Subcutaneous abdominal adipose tissue (tissue), 5 donors: ENCODE measurements around the gene ATP9B.
"Not testable (repeated sequence)": the region's sequence is repeated elsewhere in the genome, so short reads cannot be mapped to it uniquely, and the experiment has no call there.

Experiments used
- H3K27ac ChIP-seq: one replicate; pipeline ENCODE4 v1.7.0; 2013; ENCODE audit warnings: low read depth, mild to moderate bottlenecking, inconsistent platforms, low read length, moderate library complexity
- H3K27me3 ChIP-seq, 5 donors: one replicate each; pipeline ENCODE4 v1.7.0; 2013; ENCODE audit warnings: low read length in 5 of 5, inconsistent platforms in 1 of 5; ENCODE audit not compliant: control insufficient read depth in 5 of 5, insufficient read depth in 4 of 5
- H3K36me3 ChIP-seq, 5 donors: one replicate each; pipeline ENCODE4 v1.7.0; 2013; ENCODE audit warnings: low read length in 5 of 5; ENCODE audit not compliant: control insufficient read depth in 5 of 5, insufficient read depth in 5 of 5
- H3K4me1 ChIP-seq, 5 donors: one replicate each; pipeline ENCODE4 v1.7.0; 2013; ENCODE audit warnings: low read length in 5 of 5, mild to moderate bottlenecking in 3 of 5, moderate library complexity in 1 of 5; ENCODE audit not compliant: control insufficient read depth in 5 of 5, insufficient read depth in 5 of 5
- H3K4me3 ChIP-seq, 5 donors: one replicate each; pipeline ENCODE4 v1.7.0; 2013; ENCODE audit warnings: low read length in 5 of 5, low read depth in 1 of 5
- H3K9ac ChIP-seq, 5 donors: one replicate each; pipeline ENCODE4 v1.7.0; 2013; ENCODE audit warnings: low read length in 5 of 5, mild to moderate bottlenecking in 4 of 5, moderate library complexity in 3 of 5
- H3K9me3 ChIP-seq, 5 donors: one replicate each; pipeline ENCODE4 v1.7.0; 2013; ENCODE audit warnings: low read length in 5 of 5; ENCODE audit not compliant: control insufficient read depth in 5 of 5
- donor health status: healthy.
- donor health status: healthy.
- donor health status: healthy.
- donor health status: healthy.
- donor health status: healthy.

ATP9B gene

DNA sequence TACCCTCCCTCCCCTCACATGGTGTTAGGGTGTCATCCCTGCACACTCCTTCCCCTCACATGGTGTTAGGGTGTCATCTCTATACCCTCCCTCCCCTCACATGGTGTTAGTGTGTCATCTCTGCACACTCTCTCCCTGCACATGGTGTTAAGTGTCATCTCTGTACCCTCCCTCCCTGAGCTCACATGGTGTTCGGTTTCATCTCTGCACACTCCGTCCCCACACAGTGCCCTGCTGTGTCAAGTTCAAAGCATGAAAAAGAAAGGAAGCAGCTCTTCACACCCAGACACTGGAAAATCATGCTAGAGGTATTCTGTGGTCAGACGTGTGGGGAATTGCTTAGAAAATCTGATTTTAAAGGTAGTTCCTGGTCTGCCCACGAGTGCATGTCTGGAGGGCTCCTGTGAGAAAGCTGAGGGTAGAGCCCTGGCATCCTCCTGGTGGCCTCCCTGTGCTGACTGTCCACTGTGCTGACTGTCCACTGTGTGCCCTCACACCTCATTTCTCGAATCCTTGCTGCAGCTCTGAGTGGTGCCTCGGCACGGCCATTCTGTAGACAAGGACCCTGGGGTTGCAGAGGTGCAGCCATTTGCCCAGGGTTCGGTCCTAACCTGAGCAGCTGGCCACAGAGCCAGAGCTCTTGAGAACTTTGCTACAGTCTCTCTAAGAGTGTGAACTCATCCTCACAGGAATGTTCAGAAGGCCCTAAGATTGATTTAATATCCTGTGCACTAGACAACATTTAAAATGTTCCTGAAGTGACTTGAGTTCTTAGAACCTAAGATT lies 257.4 kb downstream of the ATP9B start:
- Histone ChIP-seq H3K36me3 (peaks cover 9 to 45% (median 30%) of the 10 kb centered on the region in 5 donors), H3K27me3 (no peaks in the 10 kb centered on the region), H3K4me3 (no peak overlapping the region), H3K9ac (no peak overlapping the region), H3K4me1 (peaks cover 0 to 10% (median 8%) of the 10 kb centered on the region in 5 donors), H3K9me3 (no peaks in the 10 kb centered on the region), H3K27ac (no peak overlapping the region)

DNA sequence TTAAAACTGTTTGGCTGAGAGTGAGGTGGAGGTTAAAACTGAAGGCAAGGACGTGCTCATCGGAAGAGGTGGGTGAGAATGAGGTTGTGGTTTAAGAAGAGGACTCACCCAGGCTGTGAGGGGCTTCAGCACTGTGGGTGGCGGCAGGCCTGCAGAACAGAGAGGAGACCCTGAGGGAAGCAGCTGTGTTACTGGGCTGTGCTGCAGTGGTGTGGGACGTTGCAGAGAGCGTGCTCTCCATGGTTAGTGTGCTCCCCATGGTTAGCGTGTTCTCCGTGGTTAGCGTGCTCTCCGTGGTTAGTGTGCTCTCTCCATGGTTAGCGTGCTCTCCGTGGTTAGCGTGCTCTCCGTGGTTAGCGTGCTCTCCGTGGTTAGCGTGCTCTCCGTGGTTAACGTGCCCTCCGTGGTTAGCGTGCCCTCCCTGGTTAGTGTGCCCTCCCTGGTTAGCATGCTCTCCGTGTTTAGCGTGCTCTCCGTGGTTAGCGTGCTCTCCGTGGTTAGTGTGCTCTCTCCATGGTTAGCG lies 258.1 kb downstream of the ATP9B start:
- Histone ChIP-seq H3K27ac (no peak overlapping the region), H3K9ac (no peak overlapping the region), H3K27me3 (no peaks in the 10 kb centered on the region), H3K4me3 (no peak overlapping the region), H3K4me1 (peaks cover 0 to 3% (median 1%) of the 10 kb centered on the region in 5 donors), H3K36me3 (peaks cover 10 to 45% (median 30%) of the 10 kb centered on the region in 5 donors), H3K9me3 (no peaks in the 10 kb centered on the region)

DNA sequence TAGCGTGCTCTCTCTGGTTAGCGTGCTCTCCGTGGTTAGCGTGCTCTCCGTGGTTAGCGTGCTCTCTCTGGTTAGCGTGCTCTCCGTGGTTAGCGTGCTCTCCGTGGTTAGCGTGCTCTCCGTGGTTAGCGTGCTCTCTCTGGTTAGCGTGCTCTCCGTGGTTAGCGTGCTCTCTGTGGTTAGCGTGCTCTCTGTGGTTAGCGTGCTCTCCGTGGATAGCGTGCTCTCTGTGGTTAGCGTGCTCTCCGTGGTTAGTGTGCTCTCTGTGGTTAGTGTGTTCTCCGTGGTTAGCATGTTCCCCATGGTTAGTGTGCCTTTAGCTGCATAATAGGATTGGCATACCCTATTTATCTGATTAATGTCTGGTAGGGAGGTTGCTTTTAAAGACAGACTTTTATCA lies 258.7 kb downstream of the ATP9B start:
- peaks cover 10 to 50% (median 36%) of the 10 kb centered on the region in 5 donors for H3K36me3 ChIP-seq
- H3K4me1 ChIP-seq, H3K9me3 ChIP-seq, H3K27me3 ChIP-seq, H3K27ac ChIP-seq, H3K9ac ChIP-seq, H3K4me3 ChIP-seq: not testable (repeated sequence)

DNA sequence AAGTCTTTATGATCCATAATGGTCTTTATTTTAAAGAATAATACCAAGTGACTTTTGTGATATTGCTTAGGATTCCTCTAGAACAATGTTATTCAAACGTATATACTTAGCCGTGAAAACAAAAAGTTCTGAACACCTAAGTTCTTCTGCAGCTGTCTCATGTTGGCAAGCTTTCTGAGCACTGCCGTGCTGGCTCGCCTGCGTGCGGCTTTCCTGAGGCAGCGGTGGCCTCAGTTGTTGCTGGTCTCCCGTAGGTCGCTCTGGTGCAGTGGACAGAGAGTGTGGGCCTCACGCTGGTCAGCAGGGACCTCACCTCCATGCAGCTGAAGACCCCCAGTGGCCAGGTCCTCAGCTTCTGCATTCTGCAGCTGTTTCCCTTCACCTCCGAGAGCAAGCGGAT lies 259.7 kb downstream of the ATP9B start:
- Histone ChIP-seq H3K27me3 (no peaks in the 10 kb centered on the region), H3K36me3 (peaks cover 10 to 56% (median 41%) of the 10 kb centered on the region in 5 donors), H3K9me3 (no peaks in the 10 kb centered on the region), H3K27ac (no peak overlapping the region), H3K4me3 (no peak overlapping the region), H3K4me1 (no peaks in the 10 kb centered on the region), H3K9ac (no peak overlapping the region)

DNA sequence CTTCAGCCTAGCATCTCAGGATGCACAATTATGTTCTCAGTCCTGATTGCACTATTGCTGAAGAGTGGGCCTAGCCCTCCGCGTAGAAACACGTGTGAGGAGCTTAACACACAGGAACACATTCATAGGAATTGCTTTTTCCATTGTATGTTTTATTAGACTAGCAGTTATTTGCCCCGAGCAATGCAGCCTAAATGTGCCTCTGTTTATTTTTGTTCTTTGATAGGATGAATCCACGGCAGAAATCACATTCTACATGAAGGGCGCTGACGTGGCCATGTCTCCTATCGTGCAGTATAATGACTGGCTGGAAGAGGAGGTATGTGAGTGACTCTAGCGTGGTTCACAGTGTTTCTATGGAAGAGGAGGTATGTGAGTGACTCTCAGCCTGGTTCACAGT lies 260.6 kb downstream of the ATP9B start:
- Histone ChIP-seq H3K4me1 (no peaks in the 10 kb centered on the region), H3K4me3 (no peak overlapping the region), H3K9ac (no peak overlapping the region), H3K27me3 (no peaks in the 10 kb centered on the region), H3K36me3 (peaks cover 10 to 57% (median 44%) of the 10 kb centered on the region in 5 donors), H3K27ac (no peak overlapping the region), H3K9me3 (no peaks in the 10 kb centered on the region)

DNA sequence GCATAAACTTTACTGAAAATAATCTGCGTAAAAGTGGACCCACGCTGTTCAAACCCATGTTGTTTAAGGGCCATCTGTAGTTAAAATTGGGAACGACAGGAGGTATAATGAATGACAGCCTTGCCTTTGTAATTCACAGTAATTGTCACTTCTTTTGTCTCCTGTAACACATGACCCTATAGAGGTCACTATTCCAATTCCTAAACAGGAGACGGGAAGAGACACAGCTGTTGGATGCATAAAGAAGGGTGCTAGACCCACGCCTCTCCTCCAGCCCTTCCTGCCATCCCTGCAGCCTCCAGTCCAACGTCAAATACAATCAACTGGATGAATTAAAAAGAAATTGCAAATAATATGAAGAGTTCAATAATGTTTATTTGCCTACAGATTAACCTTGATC lies 263.5 kb downstream of the ATP9B start:
- peaks cover 10 to 71% (median 56%) of the 10 kb centered on the region in 5 donors for H3K36me3 ChIP-seq
- no peaks in the 10 kb centered on the region for H3K9me3 ChIP-seq
- H3K4me1 ChIP-seq: peaks cover 0 to 15% (median 0%) of the 10 kb centered on the region in 5 donors

DNA sequence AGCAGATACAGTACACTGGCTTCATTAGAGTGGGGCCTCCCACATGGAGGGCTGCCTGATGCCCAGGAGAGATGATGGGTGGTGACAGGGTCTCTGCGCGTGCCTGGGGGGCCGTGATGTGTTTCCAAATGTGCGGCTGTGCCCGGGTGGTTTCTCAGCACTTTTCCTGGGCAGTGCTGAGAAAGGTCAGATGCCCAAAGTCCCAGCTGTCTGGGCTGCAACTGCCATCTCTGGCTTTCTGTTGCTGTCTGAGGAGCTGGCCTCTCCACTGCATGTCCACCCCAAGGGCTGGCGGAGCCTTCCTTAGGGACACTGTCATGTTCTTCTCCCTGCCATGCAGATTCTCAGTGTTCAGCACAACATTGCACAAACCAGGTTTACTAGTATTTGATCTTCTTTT lies 263.9 kb downstream of the ATP9B start:
- no peak overlapping the region for H3K27ac ChIP-seq
- H3K9me3 ChIP-seq: no peaks in the 10 kb centered on the region
- no peak overlapping the region for H3K9ac ChIP-seq
- no peak overlapping the region for H3K4me3 ChIP-seq
- H3K4me1 ChIP-seq: peaks cover 0 to 15% (median 0%) of the 10 kb centered on the region in 5 donors
- peaks cover 10 to 75% (median 60%) of the 10 kb centered on the region in 5 donors for H3K36me3 ChIP-seq
- H3K27me3 ChIP-seq: no peaks in the 10 kb centered on the region

More for the DNA sequence above, 263.5 kb downstream of the ATP9B start:
- Histone ChIP-seq H3K27me3 (no peaks in the 10 kb centered on the region), H3K4me3 (no peak overlapping the region), H3K27ac (no peak overlapping the region), H3K9ac (no peak overlapping the region)

DNA sequence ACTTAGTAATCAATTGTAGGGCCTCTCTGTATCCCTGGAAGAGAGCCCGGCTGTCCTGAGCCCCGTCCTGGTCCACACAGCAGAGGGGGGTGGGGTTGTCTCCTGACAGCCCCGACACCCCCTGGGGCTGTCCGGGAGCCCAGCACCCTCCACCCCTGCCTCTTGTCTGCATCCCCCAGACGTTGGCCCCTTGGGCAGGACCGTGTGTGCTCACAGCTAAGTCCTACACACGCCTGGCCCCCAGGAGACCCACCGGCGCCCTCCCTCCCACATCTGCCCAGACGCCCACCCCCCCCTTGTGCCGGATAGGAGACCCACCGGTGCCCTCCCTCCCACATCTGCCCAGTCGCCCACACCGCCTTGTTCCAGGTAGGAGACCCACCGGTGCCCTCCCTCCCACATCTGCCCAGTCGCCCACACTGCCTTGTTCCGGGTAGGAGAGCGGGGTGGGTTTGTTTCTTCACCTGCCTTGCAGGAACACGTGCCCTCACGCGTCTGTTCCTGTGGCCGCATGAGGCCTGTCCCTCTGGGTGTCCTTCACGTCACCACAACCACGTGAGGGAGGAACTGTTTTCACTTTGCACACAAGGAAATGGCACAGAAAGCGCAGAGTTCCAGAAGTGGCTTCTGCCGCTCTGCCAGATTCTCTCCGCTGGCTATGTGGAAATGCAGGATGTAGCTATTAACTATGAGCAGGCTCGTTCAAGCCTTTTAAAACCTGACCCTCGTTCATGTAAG lies 265.5 kb downstream of the ATP9B start:
- H3K36me3 ChIP-seq: peaks cover 18 to 79% (median 66%) of the 10 kb centered on the region in 5 donors
- H3K9ac ChIP-seq: no peak overlapping the region
- no peaks in the 10 kb centered on the region for H3K27me3 ChIP-seq
- no peak overlapping the region for H3K4me3 ChIP-seq
- peaks cover 0 to 15% (median 0%) of the 10 kb centered on the region in 5 donors for H3K4me1 ChIP-seq
- peaks cover 0 to 5% (median 0%) of the 10 kb centered on the region in 5 donors for H3K9me3 ChIP-seq
- H3K27ac ChIP-seq: no peak overlapping the region

DNA sequence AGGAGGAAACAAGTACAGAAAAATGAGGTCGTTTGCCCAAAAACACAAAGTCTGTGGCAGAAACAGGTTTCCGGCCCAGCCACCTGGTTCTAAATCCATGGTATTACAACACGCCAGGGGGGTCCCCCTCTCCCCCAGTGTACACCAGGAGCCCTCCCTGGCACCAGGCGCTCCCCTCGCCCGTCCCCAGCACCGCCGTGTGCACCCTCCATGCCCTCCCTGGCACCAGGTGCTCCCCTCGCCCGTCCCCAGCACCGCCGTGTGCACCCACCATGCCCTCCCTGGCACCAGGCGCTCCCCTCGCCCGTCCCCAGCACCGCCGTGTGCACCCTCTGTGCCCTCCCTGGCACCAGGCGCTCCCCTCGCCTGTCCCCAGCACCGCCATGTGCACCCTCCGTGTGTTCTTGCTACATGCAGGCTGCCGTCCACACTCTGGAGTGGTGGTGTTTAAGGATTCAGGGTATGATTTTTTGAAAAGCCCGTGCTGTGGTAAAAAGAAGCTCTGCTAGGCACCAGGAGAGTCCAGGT lies 266.7 kb downstream of the ATP9B start:
- no peak overlapping the region for H3K9ac ChIP-seq
- H3K27ac ChIP-seq: no peak overlapping the region
- peaks cover 13 to 74% (median 60%) of the 10 kb centered on the region in 5 donors for H3K36me3 ChIP-seq
- no peaks in the 10 kb centered on the region for H3K27me3 ChIP-seq
- peaks cover 0 to 5% (median 0%) of the 10 kb centered on the region in 5 donors for H3K9me3 ChIP-seq
- no peak overlapping the region for H3K4me3 ChIP-seq
- peaks cover 0 to 15% (median 0%) of the 10 kb centered on the region in 5 donors for H3K4me1 ChIP-seq
